Trophoblast cell (in vitro differentiated cells and primary cell): ENCODE results near the gene FSTL3.

Experiments used
- DNase-seq, 2 donors: peaks; one replicate each; pipeline ENCODE4 v3.0.0-alpha.2; 2016
- H2AFZ ChIP-seq: 2 replicates; pipeline ENCODE4 v1.6.1; 2013; ENCODE audit warnings: low read length, moderate library complexity, mild to moderate bottlenecking; ENCODE audit not compliant: insufficient read depth, poor library complexity
- H2AK5ac ChIP-seq: 2 replicates; pipeline ENCODE4 v1.6.1; 2013; ENCODE audit warnings: mild to moderate bottlenecking, low read length
- H2BK120ac ChIP-seq: 2 replicates; pipeline ENCODE4 v1.6.1; 2013; ENCODE audit warnings: low read length, mild to moderate bottlenecking, moderate library complexity; ENCODE audit not compliant: insufficient read depth, poor library complexity
- H2BK12ac ChIP-seq: 2 replicates; pipeline ENCODE4 v1.6.1; 2013; ENCODE audit warnings: mild to moderate bottlenecking, low read length, moderate library complexity
- H2BK5ac ChIP-seq: 2 replicates; pipeline ENCODE4 v1.6.1; 2013; ENCODE audit warnings: low read length, low read depth, moderate library complexity, mild to moderate bottlenecking; ENCODE audit not compliant: poor library complexity
- H3K14ac ChIP-seq: 2 replicates; pipeline ENCODE4 v1.6.1; 2013; ENCODE audit warnings: mild to moderate bottlenecking, low read length
- H3K18ac ChIP-seq: 2 replicates; pipeline ENCODE4 v1.6.1; 2013; ENCODE audit warnings: mild to moderate bottlenecking, low read length
- H3K23ac ChIP-seq: 2 replicates; pipeline ENCODE4 v1.6.1; 2013; ENCODE audit warnings: low read length
- H3K27ac ChIP-seq: 2 replicates; pipeline ENCODE4 v1.5.1; 2013; ENCODE audit warnings: low read depth, mild to moderate bottlenecking, inconsistent platforms, low read length, moderate library complexity
- H3K27me3 ChIP-seq: 2 replicates; pipeline ENCODE4 v1.6.1; 2013; ENCODE audit warnings: inconsistent platforms, mild to moderate bottlenecking, low read length, moderate library complexity; ENCODE audit not compliant: insufficient read depth
- H3K36me3 ChIP-seq, 2 experiments: 1 replicate in 1 of 2; 2 replicates in 1 of 2; pipeline ENCODE4 v1.6.1; 2013; ENCODE audit warnings: low read length in 2 of 2, mild to moderate bottlenecking in 2 of 2, moderate library complexity in 1 of 2; ENCODE audit not compliant: insufficient read depth in 2 of 2, control insufficient read depth in 1 of 2
- H3K4ac ChIP-seq: 2 replicates; pipeline ENCODE4 v1.6.1; 2013; ENCODE audit warnings: low read depth, mild to moderate bottlenecking, low read length, moderate library complexity
- H3K4me1 ChIP-seq, 2 experiments: 1 replicate in 1 of 2; 2 replicates in 1 of 2; pipeline ENCODE4 v1.6.1; 2013; ENCODE audit warnings: low read length in 2 of 2, mild to moderate bottlenecking in 2 of 2, moderate library complexity in 1 of 2; ENCODE audit not compliant: insufficient read depth in 2 of 2, control insufficient read depth in 1 of 2
- H3K4me2 ChIP-seq: 2 replicates; pipeline ENCODE4 v1.6.1; 2013; ENCODE audit warnings: inconsistent platforms, mild to moderate bottlenecking, low read length, moderate library complexity
- H3K4me3 ChIP-seq: 2 replicates; pipeline ENCODE4 v1.5.1; 2013; ENCODE audit warnings: mild to moderate bottlenecking, low read depth, low read length, inconsistent platforms
- H3K79me1 ChIP-seq: one replicate; pipeline ENCODE4 v1.6.1; 2013; ENCODE audit warnings: low read length
- H3K79me2 ChIP-seq: 2 replicates; pipeline ENCODE4 v1.6.1; 2013; ENCODE audit warnings: low read length, mild to moderate bottlenecking; ENCODE audit not compliant: control insufficient read depth, insufficient read depth, poor library complexity
- H3K9ac ChIP-seq: 2 replicates; pipeline ENCODE4 v1.6.1; 2013; ENCODE audit warnings: mild to moderate bottlenecking, low read length
- H3K9me3 ChIP-seq: 2 replicates; pipeline ENCODE4 v1.6.1; 2013; ENCODE audit warnings: low read depth, mild to moderate bottlenecking, control low read depth, inconsistent platforms, low read length; ENCODE audit not compliant: insufficient read depth
- H4K12ac ChIP-seq: 2 replicates; pipeline ENCODE4 v1.6.1; 2013; ENCODE audit warnings: low read depth, mild to moderate bottlenecking, low read length, moderate library complexity
- H4K8ac ChIP-seq: 2 replicates; pipeline ENCODE4 v1.6.1; 2013; ENCODE audit warnings: low read depth, mild to moderate bottlenecking, low read length, moderate library complexity
- H4K91ac ChIP-seq: one replicate; pipeline ENCODE4 v1.6.1; 2013; ENCODE audit warnings: low read depth, mild to moderate bottlenecking, low read length, moderate library complexity
- WGBS: extraction: QIAGEN DNeasy Blood & Tissue Kit; methylation state at CpG from one replicate; pipeline ENCODE4 v1.1.7; 2013; ENCODE audit warnings: missing lambda C conversion rate; ENCODE audit not compliant: insufficient read length, insufficient coverage; ENCODE audit errors: extremely low coverage; 5-methylcytosine and 5-hydroxymethylcytosine counted together

The FSTL3 gene

DNA sequence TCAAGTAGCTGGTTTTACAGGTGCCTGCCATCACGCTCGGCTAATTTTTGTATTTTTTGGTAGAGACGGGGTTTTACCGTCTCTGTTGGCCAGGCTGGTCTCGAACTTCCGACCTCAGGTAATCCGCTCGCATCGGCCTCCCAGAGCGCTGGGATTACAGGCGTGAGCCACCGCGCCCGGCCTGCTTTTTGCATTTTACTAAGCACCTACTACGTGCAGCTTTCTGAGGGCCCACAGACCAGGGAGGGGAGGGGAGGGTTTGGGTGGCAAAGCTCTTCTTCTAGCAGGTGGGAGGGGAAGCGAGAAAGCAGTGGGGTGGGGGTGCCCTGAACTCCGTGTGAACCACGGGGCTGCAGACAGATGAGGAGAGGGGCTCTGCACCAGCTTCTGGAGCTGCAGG lies 47.5 kb downstream of the FSTL3 start:
- Histone ChIP-seq H4K12ac (no peak overlapping the region), H2AFZ (no peak overlapping the region), H3K4me3 (no peak overlapping the region), H3K9me3 (no peaks in the 10 kb centered on the region), H4K8ac (no peak overlapping the region), H3K27me3 (no peaks in the 10 kb centered on the region), H3K79me1 (no peaks in the 10 kb centered on the region), H2AK5ac (no peak overlapping the region), H2BK5ac (no peak overlapping the region), H3K18ac (no peak overlapping the region), H2BK120ac (no peak overlapping the region), H3K36me3 (peaks cover 0 to 2% of the 10 kb centered on the region in 2 experiments), H3K9ac (no peak overlapping the region), H3K79me2 (no peaks in the 10 kb centered on the region), H3K4me1 (no peaks in the 10 kb centered on the region), H3K4ac (no peak overlapping the region), H3K4me2 (no peak overlapping the region), H3K14ac (no peak overlapping the region), H2BK12ac (no peak overlapping the region), H3K23ac (no peak overlapping the region), H4K91ac (no peak overlapping the region), H3K27ac (no peak overlapping the region)
- DNase-seq: no peak
- no CpG with 5 or more reads among the region's 18 CpGs for WGBS

DNA sequence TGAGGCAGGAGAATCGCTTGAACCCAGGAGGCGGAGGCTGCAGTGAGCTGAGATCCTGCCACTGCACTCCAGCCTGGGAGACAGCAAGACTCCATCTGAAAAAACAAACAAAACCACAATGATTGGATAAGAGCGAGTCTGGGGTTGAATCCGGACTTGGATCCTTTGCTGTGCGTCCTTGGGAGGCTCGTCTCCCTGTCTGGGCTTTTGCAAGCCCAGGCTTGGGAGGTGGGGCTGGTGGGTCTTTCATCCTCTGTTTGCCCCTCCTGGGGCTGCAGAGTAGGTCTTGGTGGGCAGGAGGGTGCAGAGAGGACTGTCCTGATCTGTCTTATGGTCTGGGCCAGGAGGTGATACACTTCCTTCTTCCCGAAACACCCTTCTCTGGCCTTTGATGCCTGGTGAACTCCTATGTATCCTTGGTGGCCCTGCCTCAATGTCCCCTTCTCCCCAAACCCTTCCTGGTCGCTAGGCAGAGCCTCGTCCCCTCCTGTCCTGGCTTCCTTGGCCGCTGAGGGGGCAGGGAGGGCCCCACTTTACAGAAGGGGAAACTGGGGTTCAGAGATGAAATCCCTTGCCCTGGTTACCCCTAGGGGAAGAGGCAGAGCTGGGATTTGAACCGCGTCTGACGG lies 49.4 kb downstream of the FSTL3 start:
- H2BK120ac ChIP-seq: no peak overlapping the region
- H2AK5ac ChIP-seq: no peak overlapping the region
- DNase-seq: no peak
- no peak overlapping the region for H4K8ac ChIP-seq
- H3K79me1 ChIP-seq: no peaks in the 10 kb centered on the region
- H3K18ac ChIP-seq: no peak overlapping the region
- WGBS: no CpG with 5 or more reads among the region's 13 CpGs
- H4K12ac ChIP-seq: no peak overlapping the region
- H3K36me3 ChIP-seq: peaks cover 0 to 2% of the 10 kb centered on the region in 2 experiments
- H2AFZ ChIP-seq: no peak overlapping the region
- H2BK5ac ChIP-seq: no peak overlapping the region
- no peaks in the 10 kb centered on the region for H3K4me1 ChIP-seq
- no peak overlapping the region for H4K91ac ChIP-seq
- no peak overlapping the region for H3K4ac ChIP-seq
- no peak overlapping the region for H3K14ac ChIP-seq
- no peak overlapping the region for H2BK12ac ChIP-seq
- H3K23ac ChIP-seq: no peak overlapping the region
- H3K27ac ChIP-seq: no peak overlapping the region
- no peak overlapping the region for H3K9ac ChIP-seq
- H3K4me2 ChIP-seq: no peak overlapping the region
- H3K27me3 ChIP-seq: no peaks in the 10 kb centered on the region
- no peak overlapping the region for H3K4me3 ChIP-seq
- H3K79me2 ChIP-seq: no peaks in the 10 kb centered on the region
- no peaks in the 10 kb centered on the region for H3K9me3 ChIP-seq

GRCh38 chr19:726993-727956 lies 51.1 kb downstream of the FSTL3 start:
- H3K27ac ChIP-seq: no peak overlapping the region
- H3K4me2 ChIP-seq: no peak overlapping the region
- no CpG with 5 or more reads among the region's 43 CpGs for WGBS

DNA sequence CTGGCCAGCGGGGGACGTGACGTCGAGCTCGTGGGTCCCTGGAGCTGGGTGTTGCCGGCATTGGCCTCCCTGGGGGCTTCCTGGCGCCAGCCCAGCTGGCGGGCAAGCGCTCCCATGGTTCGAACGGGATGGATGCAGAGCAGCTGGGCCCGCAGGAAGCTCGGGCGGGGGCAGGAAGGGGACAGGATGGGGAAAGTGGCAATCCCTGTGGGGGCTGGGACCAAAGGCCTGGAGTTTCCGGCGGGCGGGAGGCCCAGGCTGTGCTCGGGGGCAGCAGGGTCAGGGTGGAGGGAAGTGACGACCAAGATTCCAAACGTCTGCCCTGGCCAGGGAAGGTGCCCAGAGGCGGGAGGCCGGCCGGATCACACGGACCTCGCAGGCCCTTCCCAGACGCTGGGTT lies 51.8 kb downstream of the FSTL3 start:
- no peaks in the 10 kb centered on the region for H3K27me3 ChIP-seq
- H3K9me3 ChIP-seq: no peaks in the 10 kb centered on the region
- no peak overlapping the region for H3K18ac ChIP-seq
- H4K12ac ChIP-seq: no peak overlapping the region
- no peak overlapping the region for H4K8ac ChIP-seq
- no peak overlapping the region for H4K91ac ChIP-seq
- WGBS: no CpG with 5 or more reads among the region's 26 CpGs
- no peak for DNase-seq
- no peak overlapping the region for H3K4me3 ChIP-seq
- no peak overlapping the region for H2BK5ac ChIP-seq
- H2BK12ac ChIP-seq: no peak overlapping the region
- H3K23ac ChIP-seq: no peak overlapping the region
- no peak overlapping the region for H3K4ac ChIP-seq
- no peaks in the 10 kb centered on the region for H3K79me1 ChIP-seq
- H2AK5ac ChIP-seq: no peak overlapping the region
- H3K79me2 ChIP-seq: no peaks in the 10 kb centered on the region
- H3K36me3 ChIP-seq: peaks cover 0 to 2% of the 10 kb centered on the region in 2 experiments
- no peak overlapping the region for H2BK120ac ChIP-seq
- no peak overlapping the region for H2AFZ ChIP-seq
- H3K9ac ChIP-seq: no peak overlapping the region
- no peak overlapping the region for H3K14ac ChIP-seq
- H3K27ac ChIP-seq: no peak overlapping the region
- no peak overlapping the region for H3K4me2 ChIP-seq
- no peaks in the 10 kb centered on the region for H3K4me1 ChIP-seq

More at GRCh38 chr19:726993-727956, 51.1 kb downstream of the FSTL3 start:
- H3K23ac ChIP-seq: no peak overlapping the region
- H2BK12ac ChIP-seq: no peak overlapping the region
- H2BK120ac ChIP-seq: no peak overlapping the region
- H3K27me3 ChIP-seq: no peaks in the 10 kb centered on the region
- no peak overlapping the region for H3K4ac ChIP-seq
- H2AK5ac ChIP-seq: no peak overlapping the region
- no peak for DNase-seq
- H3K14ac ChIP-seq: no peak overlapping the region
- H3K4me1 ChIP-seq: no peaks in the 10 kb centered on the region
- H2BK5ac ChIP-seq: no peak overlapping the region
- no peak overlapping the region for H4K8ac ChIP-seq
- H4K12ac ChIP-seq: no peak overlapping the region
- H3K36me3 ChIP-seq: peaks cover 0 to 2% of the 10 kb centered on the region in 2 experiments
- H3K79me1 ChIP-seq: no peaks in the 10 kb centered on the region
- no peak overlapping the region for H2AFZ ChIP-seq
- H3K9ac ChIP-seq: no peak overlapping the region
- no peak overlapping the region for H3K4me3 ChIP-seq
- H3K79me2 ChIP-seq: no peaks in the 10 kb centered on the region
- H3K9me3 ChIP-seq: no peaks in the 10 kb centered on the region
- no peak overlapping the region for H3K18ac ChIP-seq
- no peak overlapping the region for H4K91ac ChIP-seq
